Endothelial cell of umbilical vein (primary cell): ENCODE results near the gene GPR146. TPM values are rescaled to one million over a fixed set of nuclear protein-coding genes. Genes with fewer than 3 reads are reported as not detected.

ENCODE experiments used
- BruUV-seq: library from RNA; stranded (reverse); fragments of 400-500 nt; replicated peaks from 2 replicates; lab custom pipeline; 2021; lab: Mats Ljungman, UMichigan
- CTCF ChIA-PET: fragments of 300-600, 350-600 bp; sonication (Branson Sonifier 250); formaldehyde crosslinking; loops from one replicate; lab custom pipeline; 2021; ENCODE audit warnings: antibody characterized with exemption, inconsistent platforms; lab: Charles Lee
- POLR2A ChIA-PET: fragments of 300-600, 350-600 bp; sonication (Branson Sonifier 250); formaldehyde crosslinking; loops from one replicate; lab custom pipeline; 2021; ENCODE audit warnings: antibody characterized with exemption, inconsistent platforms; lab: Charles Lee
- DNase-seq: peaks from one replicate; pipeline ENCODE4 v3.0.0-alpha.2; 2011; ENCODE audit warnings: low read depth, low spot score
- FAIRE-seq: peaks from 2 replicates; lab custom pipeline; 2011; peaks lifted over from hg19 to GRCh38; lab: Jason Lieb, UNC
- H2AFZ ChIP-seq: 2 replicates; pipeline ENCODE4 v1.6.0; 2012; ENCODE audit warnings: low read depth, low read length, control low read depth, inconsistent platforms
- H3K27ac ChIP-seq: 2 replicates; pipeline ENCODE4 v1.5.1; 2011; ENCODE audit warnings: low read depth, mild to moderate bottlenecking, control low read depth, low read length, moderate library complexity; ENCODE audit not compliant: insufficient read depth
- H3K27me3 ChIP-seq, 2 experiments: 2 replicates each; pipeline versions ENCODE4 v1.6.0 to v1.6.1; 2011; ENCODE audit warnings: low read length in 2 of 2, mixed read lengths in 1 of 2; ENCODE audit not compliant: control insufficient read depth in 2 of 2, insufficient read depth in 2 of 2
- H3K36me3 ChIP-seq, 2 experiments: 2 replicates in 1 of 2; 3 replicates in 1 of 2; pipeline ENCODE4 v1.5.1; 2011; ENCODE audit warnings: low read length in 2 of 2, mild to moderate bottlenecking in 1 of 2, moderate library complexity in 1 of 2; ENCODE audit not compliant: control insufficient read depth in 2 of 2, insufficient read depth in 2 of 2; ENCODE audit errors: extremely low read depth in 1 of 2
- H3K4me1 ChIP-seq: 3 replicates; pipeline ENCODE4 v1.5.1; 2011; ENCODE audit warnings: mild to moderate bottlenecking, low read length; ENCODE audit not compliant: control insufficient read depth, insufficient read depth; ENCODE audit errors: extremely low read depth
- H3K4me2 ChIP-seq: 2 replicates; pipeline ENCODE4 v1.6.1; 2011; ENCODE audit warnings: low read length, control low read depth, mixed read lengths; ENCODE audit not compliant: insufficient read depth
- H3K4me3 ChIP-seq, 3 experiments: fragments of 200-600 bp in 1 of 3; sonication (generic), shearing (Covaris generic) in 1 of 3; replicated peaks in 1 of 3; 2 replicates each; pipeline ENCODE4 v1.5.1; 2011 to 2016; ENCODE audit warnings: control low read depth in 3 of 3, low read length in 3 of 3, mild to moderate bottlenecking in 2 of 3, inconsistent platforms in 1 of 3, low read depth in 1 of 3, moderate library complexity in 1 of 3; ENCODE audit not compliant: insufficient read depth in 1 of 3
- H3K79me2 ChIP-seq: 2 replicates; pipeline ENCODE4 v1.6.0; 2012; ENCODE audit warnings: low read length, inconsistent platforms; ENCODE audit not compliant: control insufficient read depth, insufficient read depth
- H3K9ac ChIP-seq: replicated peaks from 2 replicates; pipeline ENCODE3; 2011; ENCODE audit warnings: low read length, control low read depth; ENCODE audit not compliant: insufficient read depth; ENCODE audit errors: extremely low read depth
- H3K9me1 ChIP-seq: replicated peaks from 3 replicates; pipeline ENCODE4 v1.6.0; 2011; ENCODE audit warnings: mild to moderate bottlenecking, low read length; ENCODE audit not compliant: control insufficient read depth, insufficient read depth; ENCODE audit errors: extremely low read depth
- H3K9me3 ChIP-seq: replicated peaks from 2 replicates; pipeline ENCODE4 v1.5.1; 2012; ENCODE audit warnings: low read length, inconsistent platforms; ENCODE audit not compliant: control insufficient read depth, insufficient read depth
- H4K20me1 ChIP-seq: replicated peaks from 2 replicates; pipeline ENCODE3; 2011; ENCODE audit warnings: mild to moderate bottlenecking, low read length; ENCODE audit not compliant: control insufficient read depth, insufficient read depth; ENCODE audit errors: extremely low read depth
- CTCF ChIP-seq, 2 donors: IDR thresholded peaks; 1 replicate in 1 of 2; 2 replicates in 1 of 2; pipeline ENCODE4 v1.5.1; 2011; ENCODE audit warnings: low read length in 2 of 2, mild to moderate bottlenecking in 2 of 2, moderate library complexity in 2 of 2, control low read depth in 1 of 2, inconsistent platforms in 1 of 2, low read depth in 1 of 2; ENCODE audit not compliant: insufficient read depth in 1 of 2; ENCODE audit errors: extremely low read depth in 1 of 2
- EZH2 ChIP-seq: IDR thresholded peaks from 2 replicates; pipeline ENCODE4 v1.6.1; 2012; ENCODE audit warnings: borderline replicate concordance, low read depth, mild to moderate bottlenecking, moderate library complexity, low read length, inconsistent platforms; ENCODE audit not compliant: severe bottlenecking
- FOS ChIP-seq: IDR thresholded peaks from 2 replicates; pipeline ENCODE4 v1.6.1; 2011; ENCODE audit warnings: mild to moderate bottlenecking, low read length, moderate library complexity, borderline replicate concordance; ENCODE audit not compliant: insufficient read depth
- GATA2 ChIP-seq: IDR thresholded peaks from 2 replicates; pipeline ENCODE4 v1.7.0; 2011; ENCODE audit warnings: low read depth, mild to moderate bottlenecking, moderate library complexity, mixed read lengths, low read length; ENCODE audit not compliant: insufficient read length, insufficient read depth
- JUN ChIP-seq: IDR thresholded peaks from 2 replicates; pipeline ENCODE4 v1.6.1; 2011; ENCODE audit warnings: borderline replicate concordance, low read depth; ENCODE audit not compliant: insufficient read length, insufficient read depth
- MYC ChIP-seq: IDR thresholded peaks from one replicate; pipeline ENCODE4 v1.6.1; 2011; ENCODE audit warnings: mild to moderate bottlenecking, low read depth, low read length
- POLR2A ChIP-seq: IDR thresholded peaks from 2 replicates; pipeline ENCODE4 v1.6.1; 2012; ENCODE audit warnings: low read depth, mild to moderate bottlenecking, control low read depth, low read length
- POLR2AphosphoS5 ChIP-seq: IDR thresholded peaks from 2 replicates; pipeline ENCODE4 v1.6.1; 2012; ENCODE audit warnings: low read depth, mild to moderate bottlenecking, control low read depth, low read length, moderate library complexity; ENCODE audit not compliant: insufficient read depth
- dilution Hi-C: fragments of 300-500 bp; cut with MboI; formaldehyde crosslinking; loops from one replicate; pipeline ENCODE4 v1.15.0; 2019; ENCODE audit warnings: low sequenced_read_pairs; ENCODE audit not compliant: extremely low pct_ligation_motif_present
- intact Hi-C: fragments of 100-400 bp; cut with micrococcal nuclease; formaldehyde crosslinking; loops from one replicate; pipeline ENCODE4 v1.10.0; 2022
- polyA plus RNA-seq, 4 experiments: library from polyadenylated mRNA; depleted of rRNA in 3 of 4; stranded (reverse) in 3 of 4; unstranded in 1 of 4; fragments of >200 nt; gene quantifications; 2 replicates each; pipeline versions ENCODE4 v1.2.1 to v1.2.3, GENCODE V29; 2011 to 2012; ENCODE audit warnings: missing spikeins in 1 of 4
- total RNA-seq: library from RNA; stranded (reverse); gene quantifications from 2 replicates; pipeline ENCODE4 v1.2.3, GENCODE V29; 2021
- TF ChIP-seq, protein P1 (sequence below): IDR thresholded peaks from 2 replicates; pipeline ENCODE4 v1.6.1; 2011; ENCODE audit not compliant: insufficient read depth, insufficient read length

Gene GPR146
- total and polyA plus RNA-seq, 2 donors (not counting 3 experiments of a cell fraction or from before 2014, with no cell fraction given): 18.5 to 44.8 TPM

DNA sequence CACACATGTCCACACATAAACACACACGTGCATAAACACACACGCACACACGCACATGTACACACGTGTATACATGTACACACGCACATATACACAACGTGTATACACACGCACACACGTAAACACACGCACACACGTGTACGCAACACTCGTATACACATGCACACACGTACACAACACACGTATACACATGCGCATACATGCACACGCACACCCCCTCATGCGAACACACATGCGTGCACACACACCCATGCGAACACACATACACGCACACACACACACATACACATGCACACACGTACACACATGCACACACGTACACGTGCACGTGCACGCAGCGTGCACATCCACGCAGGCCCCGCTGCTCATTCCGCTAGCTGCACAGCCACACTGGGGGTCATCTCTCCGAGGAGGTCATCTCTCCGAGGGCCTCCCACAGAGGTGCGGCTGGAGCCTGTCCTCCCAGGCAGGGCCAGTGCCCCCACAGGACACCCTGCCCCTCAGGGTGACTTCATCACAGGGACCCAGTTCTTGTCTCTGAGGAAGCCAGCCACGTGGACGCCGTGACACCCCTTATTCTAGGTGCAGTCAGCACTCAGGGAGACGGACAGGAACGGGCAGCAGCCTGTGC is 35.5 kb upstream of the GPR146 start:
- Histone ChIP-seq H3K4me1 (no peaks in the 10 kb centered on the region), H4K20me1 (no peaks in the 10 kb centered on the region), H3K79me2 (no peaks in the 10 kb centered on the region), H3K36me3 (peaks cover 0 to 7% of the 10 kb centered on the region in 2 experiments), H3K27me3 (no peaks in the 10 kb centered on the region), H3K9ac (no peak overlapping the region), H3K4me3 (no peak overlapping the region), H3K27ac (no peak overlapping the region), H2AFZ (no peak overlapping the region), H3K9me1 (no peaks in the 10 kb centered on the region), H3K9me3 (no peaks in the 10 kb centered on the region), H3K4me2 (no peak overlapping the region)
- no peak for FAIRE-seq
- POLR2A ChIA-PET: no interaction called here
- no peak for DNase-seq
- intact Hi-C loops: no loop called here
- dilution Hi-C loops: no loop called here
- BruUV-seq: no TSS peak
- TF ChIP-seq, protein P1, sequence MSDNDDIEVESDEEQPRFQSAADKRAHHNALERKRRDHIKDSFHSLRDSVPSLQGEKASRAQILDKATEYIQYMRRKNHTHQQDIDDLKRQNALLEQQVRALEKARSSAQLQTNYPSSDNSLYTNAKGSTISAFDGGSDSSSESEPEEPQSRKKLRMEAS: no peak
- TF ChIP-seq CTCF (IDR thresholded peaks at IDR 0.05; ENCODE audit: extremely low read depth in 1 of 2, insufficient read depth in 1 of 2, low read depth in 1 of 2, low read length in 2 of 2) (no peak), EZH2 (no peak), GATA2 (no peak), JUN (no peak), FOS (no peak), POLR2AphosphoS5 (no peak), POLR2A (no peak), MYC (no peak)
- CTCF ChIA-PET: interaction anchor here (0.9 to 1.4 kb wide), 4 partner anchors 15 to 77 kb away, joined by 3 to 5 read pairs (median 4); partner anchors contain the start of gene GPR146
